Heart right ventricle (tissue), 16 donors: Measurements from ENCODE around the gene KCNK3. TPM values are rescaled to one million over a fixed set of nuclear protein-coding genes. Genes with fewer than 3 reads are reported as not detected.

Source experiments
- ATAC-seq, 8 donors: fragments of 200-7000 bp; cut with Tn5 transposase; one replicate each; pipeline ENCODE4 v1.9.1; 2020; ENCODE audit warnings: mild to moderate bottlenecking in 8 of 8, moderate library complexity in 8 of 8, moderate number of reproducible peaks in 1 of 8
- DNase-seq, 2 donors: peaks; one replicate each; pipeline ENCODE4 v3.0.0-alpha.2; 2020
- H3K27ac ChIP-seq, 10 donors: fragments of 200-600 bp; sonication (generic) in 2 of 10; one replicate each; pipeline versions ENCODE4 v1.5.0 to v1.8.0; 2020 to 2022; ENCODE audit warnings: mild to moderate bottlenecking in 3 of 10
- H3K27me3 ChIP-seq, 7 donors: fragments of 200-600 bp; one replicate each; pipeline ENCODE4 v1.8.0; 2021 to 2022; ENCODE audit warnings: mild to moderate bottlenecking in 2 of 7
- H3K36me3 ChIP-seq, 9 donors: fragments of 200-600 bp; sonication (generic) in 1 of 9; one replicate each; pipeline versions ENCODE4 v1.5.0 to v1.8.0; 2020 to 2022; ENCODE audit warnings: mild to moderate bottlenecking in 2 of 9
- H3K4me1 ChIP-seq, 9 donors: fragments of 200-600 bp; sonication (generic) in 1 of 9; one replicate each; pipeline versions ENCODE4 v1.5.0 to v1.8.0; 2020 to 2022; ENCODE audit warnings: mild to moderate bottlenecking in 4 of 9
- H3K4me3 ChIP-seq, 10 donors: fragments of 200-600 bp; sonication (generic) in 2 of 10; one replicate each; pipeline versions ENCODE4 v1.5.0 to v1.8.0; 2020 to 2022; ENCODE audit warnings: mild to moderate bottlenecking in 7 of 10, moderate library complexity in 2 of 10
- H3K9me3 ChIP-seq, 11 donors: fragments of 200-600 bp in 10 of 11; sonication (generic) in 2 of 11; one replicate each; pipeline versions ENCODE4 v1.5.0 to v1.8.0; 2013 to 2022; ENCODE audit warnings: mild to moderate bottlenecking in 2 of 11, control low read depth in 1 of 11, moderate library complexity in 1 of 11
- CTCF ChIP-seq, 9 donors: fragments of 200-600 bp; sonication (generic) in 2 of 9; IDR thresholded peaks; one replicate each; pipeline versions ENCODE4 v1.5.0 to v1.8.0; 2021 to 2022; ENCODE audit warnings: antibody characterized with exemption in 9 of 9, mild to moderate bottlenecking in 5 of 9, moderate library complexity in 1 of 9
- WGBS, 2 donors: extraction: QIAGEN DNeasy Blood & Tissue Kit; methylation state at CpG; one replicate each; pipeline ENCODE4 v1.1.7; 2013; ENCODE audit warnings: inconsistent platforms in 1 of 2; 5-methylcytosine and 5-hydroxymethylcytosine counted together
- intact Hi-C, 10 donors: fragments of 100-400 bp; cut with DNase I; formaldehyde crosslinking; loops; one replicate each; pipeline versions ENCODE4 v1.11.1 to v1.14.2; 2022
- polyA plus RNA-seq, 2 donors: library from polyadenylated mRNA; stranded (reverse); fragments of 200-250 nt; gene quantifications; one replicate each; pipeline ENCODE4 v1.2.3, GENCODE V29; 2013
- total RNA-seq, 10 donors: library from RNA; stranded (reverse); fragmentation: NEBNext Ultra II Directional in 3 of 10; extraction: Animal tissue kit (Norgen Biotek cat#: 25700) in 3 of 10; gene quantifications; one replicate each; pipeline versions ENCODE4 v1.2.1 to v1.2.4, GENCODE V29; 2021 to 2023
- donor health status: Arrhythmogenic right ventricular cardiomyopathy.
- donor health status: ischemic (EF 13 %, LVEDD 7.1; RV severe dilation, severe dysfunction).
- donor health status: healthy with polysubstance abuse.
- donor health status: DM: no; HTN: yes; CAD: no.
- donor health status: DM: no; HTN: no; CAD: no.
- donor health status: ischemic (EF 25% LVEDD 6.9; RV normal size, moderate dysfunction).
- donor health status: ischemic (EF 25% LVEDD 5.7; RV mildly dilated, moderate dysfunction).
- donor health status: healthy.
- donor health status: DM: yes; HTN: yes; CAD: no.
- donor health status: Ischemic cardiomyopathy.
- donor health status: ischemic (EF 35%, LVEDD 5.7; RV mildly dilated, moderate dysfunction).
- donor health status: nonischemic (EF 11% LVEDD 7.7; RV severe dilation, severe dysfunction).
- donor health status: DM: yes; HTN: yes; CAD: no.
- donor health status: PGD.
- donor health status: ischemic (EF 29% LVEDD 5.4; RV normal size, mild dysfunction).
- donor health status: nonischemic (EF 23%, LVEDD 6.1; RV moderate dilation, normal function).

KCNK3 gene
- total and polyA plus RNA-seq, 12 donors = 0.19 to 6.8 (median 0.99) TPM

- intact Hi-C loops = no loop called here
- WGBS, 2 donors = 82 to 85% methylated on average over 3 of the region's 3 CpGs
- H3K36me3 ChIP-seq = no peaks in the 10 kb centered on the region
- no peak for ATAC-seq
- no peak for DNase-seq
- H3K9me3 ChIP-seq = no peaks in the 10 kb centered on the region
- H3K4me3 ChIP-seq = no peak overlapping the region
- peaks cover 0 to 39% (median 30%) of the 10 kb centered on the region in 7 donors for H3K27me3 ChIP-seq
- no peaks in the 10 kb centered on the region for H3K4me1 ChIP-seq
- TF ChIP-seq CTCF (IDR thresholded peaks at IDR 0.05) = no peak
- no peak overlapping the region for H3K27ac ChIP-seq
Measured at GRCh38 chr2:26647981-26648380, 44.5 kb upstream of the KCNK3 start.

GRCh38 chr2:26648516-26648915 is 44.0 kb upstream of the KCNK3 start:
- DNase-seq (no peak), ATAC-seq (no peak)
- Histone ChIP-seq H3K4me1 (no peaks in the 10 kb centered on the region), H3K27me3 (peaks cover 0 to 36% (median 28%) of the 10 kb centered on the region in 7 donors), H3K27ac (no peak overlapping the region), H3K36me3 (no peaks in the 10 kb centered on the region), H3K4me3 (no peak overlapping the region), H3K9me3 (no peaks in the 10 kb centered on the region)
- 82 to 87% methylated on average over 6 of the region's 6 CpGs for WGBS, 2 donors
- intact Hi-C loops = no loop called here
- TF ChIP-seq CTCF (IDR thresholded peaks at IDR 0.05) = no peak

- H3K9me3 ChIP-seq = no peaks in the 10 kb centered on the region
- no peak overlapping the region for H3K4me3 ChIP-seq
- intact Hi-C loops = no loop called here
- no peaks in the 10 kb centered on the region for H3K4me1 ChIP-seq
- H3K27ac ChIP-seq = no peak overlapping the region
- no peak for DNase-seq
- 64 to 74% methylated on average over 7 of the region's 7 CpGs for WGBS, 2 donors
- H3K36me3 ChIP-seq = no peaks in the 10 kb centered on the region
- peaks cover 0 to 30% (median 22%) of the 10 kb centered on the region in 7 donors for H3K27me3 ChIP-seq
- no peak for ATAC-seq
- no peak for TF ChIP-seq CTCF (IDR thresholded peaks at IDR 0.05)
Measured at GRCh38 chr2:26649322-26649721, 43.2 kb upstream of the KCNK3 start.

- H3K27ac ChIP-seq = no peak overlapping the region
- H3K4me3 ChIP-seq = no peak overlapping the region
- no peak for ATAC-seq
- H3K4me1 ChIP-seq = no peaks in the 10 kb centered on the region
- peaks cover 0 to 24% (median 16%) of the 10 kb centered on the region in 7 donors for H3K27me3 ChIP-seq
- no peaks in the 10 kb centered on the region for H3K36me3 ChIP-seq
- intact Hi-C loops = no loop called here
- TF ChIP-seq CTCF (IDR thresholded peaks at IDR 0.05) = no peak
- WGBS, 2 donors = 75 to 76% methylated on average over 12 of the region's 12 CpGs
- H3K9me3 ChIP-seq = no peaks in the 10 kb centered on the region
- DNase-seq = no peak
Measured at GRCh38 chr2:26649992-26650712, 42.4 kb upstream of the KCNK3 start.
